Activated T-helper 17 cell treated with anti-CD3 and anti-CD28 coated beads, Interleukin-2, amount 50 U/mL, for 72 hours (primary cell): ENCODE data around the gene ARHGAP23. TPM values are rescaled to one million over a fixed set of nuclear protein-coding genes. Genes with fewer than 3 reads are reported as not detected.
A peak's percentile ranks its signal among the peaks of the same experiment; 100 is the strongest.

Source experiments
- ATAC-seq: fragments of 150-1000 bp; cut with Tn5 transposase; replicated peaks from 2 replicates; pipeline ENCODE4 v1.10.0; 2021; ENCODE audit warnings: mild to moderate bottlenecking, moderate library complexity
- H3K27ac Mint-ChIP-seq: one replicate; pipeline ENCODE4 v1.8.0; 2022; ENCODE audit warnings: mixed read lengths
- H3K27me3 Mint-ChIP-seq: one replicate; pipeline ENCODE4 v1.8.0; 2022; ENCODE audit warnings: mixed read lengths
- H3K36me3 Mint-ChIP-seq: one replicate; pipeline ENCODE4 v1.8.0; 2022; ENCODE audit warnings: low read depth, mild to moderate bottlenecking, mixed read lengths
- H3K4me1 Mint-ChIP-seq: one replicate; pipeline ENCODE4 v1.8.0; 2022; ENCODE audit warnings: mixed read lengths
- H3K4me3 Mint-ChIP-seq: one replicate; pipeline ENCODE4 v1.8.0; 2022; ENCODE audit warnings: mild to moderate bottlenecking, mixed read lengths
- H3K9me3 Mint-ChIP-seq: one replicate; pipeline ENCODE4 v1.8.0; 2022; ENCODE audit warnings: mixed read lengths
- total RNA-seq, 2 donors: library from RNA; stranded (reverse); gene quantifications; one replicate each; pipeline ENCODE4 v1.2.3, GENCODE V29; 2022

The ARHGAP23 gene
- total RNA-seq, 2 donors from 2014 or later: 0.69 to 2.2 TPM

DNA sequence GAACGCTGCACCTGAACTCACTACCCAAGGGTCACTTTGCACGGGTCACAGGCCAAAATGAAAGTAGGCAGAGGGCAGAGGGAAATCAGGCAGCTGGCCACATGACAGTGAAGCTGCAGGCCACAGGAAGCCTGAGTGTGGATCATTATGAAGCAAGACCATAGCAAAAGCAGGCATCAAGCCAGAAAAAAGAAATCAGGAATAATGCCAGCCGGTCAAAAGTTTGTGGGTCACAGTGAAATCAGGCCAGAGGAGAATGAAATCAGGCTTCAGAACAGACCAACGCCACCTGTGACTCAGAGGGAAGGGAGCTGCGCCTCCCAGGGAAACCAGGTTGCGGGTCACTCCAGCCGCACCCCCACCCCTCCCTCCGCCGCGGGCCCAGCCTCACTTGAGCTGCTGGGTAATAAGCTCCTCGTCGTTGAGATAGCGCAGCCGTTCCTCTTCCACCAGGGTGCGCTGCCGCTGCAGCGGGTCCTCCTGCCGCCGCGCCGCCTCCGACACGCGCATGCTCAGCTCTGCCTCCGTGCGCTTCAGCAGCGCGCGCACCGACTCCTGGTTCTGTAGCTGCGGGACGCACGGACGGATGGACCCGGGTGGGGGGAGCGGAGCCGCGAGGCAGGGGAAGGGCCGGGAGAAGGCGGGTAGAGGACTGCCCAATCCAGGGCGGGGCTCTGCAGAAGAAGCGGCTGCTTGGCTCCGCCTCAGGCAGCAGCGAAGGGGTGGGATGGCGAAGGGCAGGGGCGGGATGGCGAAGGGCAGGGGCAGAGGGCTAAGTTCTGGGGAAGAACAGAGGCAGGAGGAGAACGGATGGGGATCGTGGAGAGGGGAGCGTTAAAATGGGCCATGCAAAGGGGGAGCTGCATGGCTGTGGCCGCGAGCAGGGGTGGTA is 129.8 kb downstream of the ARHGAP23 start:
- Mint-ChIP-seq H3K27ac (peak overlapping the region; percentile 84), H3K9me3 (no peaks in the 10 kb centered on the region), H3K27me3 (peaks cover 22% of the 10 kb centered on the region), H3K4me3 (peak overlapping the region; percentile 99), H3K36me3 (no peaks in the 10 kb centered on the region), H3K4me1 (peaks cover 12% of the 10 kb centered on the region)
- ATAC-seq: peak; percentile 83

GRCh38 chr17:38558728-38559050 is 130.4 kb downstream of the ARHGAP23 start:
- Mint-ChIP-seq H3K9me3 (no peaks in the 10 kb centered on the region), H3K4me1 (peaks cover 12% of the 10 kb centered on the region), H3K27ac (peak overlapping the region; percentile 84), H3K27me3 (peaks cover 21% of the 10 kb centered on the region), H3K4me3 (peak overlapping the region; percentile 99), H3K36me3 (no peaks in the 10 kb centered on the region)
- ATAC-seq: peak; percentile 20

- Mint-ChIP-seq H3K4me3 (peak overlapping the region; percentile 99), H3K9me3 (no peaks in the 10 kb centered on the region), H3K27ac (peak overlapping the region; percentile 84), H3K27me3 (peaks cover 22% of the 10 kb centered on the region), H3K4me1 (peaks cover 12% of the 10 kb centered on the region), H3K36me3 (no peaks in the 10 kb centered on the region)
- ATAC-seq: peak; percentile 83
These were observed 131.0 kb downstream of the ARHGAP23 start for GRCh38 chr17:38559051-38559879.

DNA sequence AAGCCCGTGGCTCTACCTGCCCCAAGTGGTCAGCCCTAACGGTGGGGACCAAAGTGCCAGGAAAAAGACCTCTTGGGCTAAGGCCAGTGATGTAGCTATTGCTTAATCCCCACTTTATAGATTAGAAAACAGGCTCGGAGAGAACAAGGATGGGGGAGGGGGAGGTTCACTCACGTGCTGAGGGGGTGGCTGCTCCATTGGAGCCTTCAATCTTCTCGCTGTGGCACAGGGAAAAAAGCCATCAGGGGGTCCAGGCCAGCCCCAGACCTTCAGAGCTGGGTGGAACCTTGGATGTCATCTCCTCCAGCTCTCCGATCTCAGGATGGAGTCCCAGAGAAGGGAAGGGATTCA is 131.6 kb downstream of the ARHGAP23 start:
- H3K9me3 Mint-ChIP-seq: no peaks in the 10 kb centered on the region
- no peak for ATAC-seq
- H3K36me3 Mint-ChIP-seq: no peaks in the 10 kb centered on the region
- H3K4me3 Mint-ChIP-seq: peak overlapping the region; percentile 99
- H3K4me1 Mint-ChIP-seq: peaks cover 12% of the 10 kb centered on the region
- H3K27ac Mint-ChIP-seq: no peak overlapping the region
- peaks cover 24% of the 10 kb centered on the region for H3K27me3 Mint-ChIP-seq

DNA sequence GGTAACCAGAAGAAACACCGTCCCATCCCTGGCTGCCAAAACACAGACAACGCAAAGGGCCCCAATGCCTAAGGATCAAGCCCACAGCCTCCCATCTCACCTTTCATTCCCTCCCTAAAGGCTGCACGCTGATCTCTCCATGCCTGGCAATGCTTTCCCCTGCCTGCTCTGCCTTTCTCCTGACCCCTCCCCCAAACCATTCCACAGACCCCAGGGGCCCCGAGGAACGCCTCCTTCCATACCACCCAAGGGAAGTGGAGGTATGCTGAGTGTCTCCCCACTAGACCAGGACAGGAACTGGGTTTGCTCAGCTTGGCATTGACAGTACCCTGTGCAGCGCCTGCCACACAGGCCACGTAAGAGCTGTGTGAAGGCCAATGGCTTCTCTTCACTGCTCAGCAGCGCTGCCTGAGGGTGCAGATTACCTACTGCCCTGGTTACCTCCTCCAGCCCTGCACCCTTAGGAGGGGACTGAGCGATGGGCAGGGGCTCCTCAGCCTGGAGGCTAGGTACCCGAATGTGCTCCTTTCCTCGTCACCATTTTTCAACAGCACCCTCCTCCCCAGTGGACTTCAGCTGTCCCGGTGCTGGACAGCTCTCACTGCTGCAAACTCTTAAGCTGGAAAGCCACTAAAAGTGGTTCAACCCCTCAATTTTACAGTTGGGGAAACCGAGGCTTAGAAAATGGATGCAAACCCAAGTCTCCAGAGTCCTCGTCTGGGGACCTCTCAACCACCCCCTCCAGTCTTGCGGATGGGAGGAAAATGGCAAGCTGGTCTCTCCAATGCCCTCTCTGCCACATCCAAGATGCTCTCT is 132.4 kb downstream of the ARHGAP23 start:
- no peak for ATAC-seq
- Mint-ChIP-seq H3K4me1 (peaks cover 12% of the 10 kb centered on the region), H3K27me3 (peaks cover 29% of the 10 kb centered on the region), H3K4me3 (peak overlapping the region; percentile 41), H3K36me3 (no peaks in the 10 kb centered on the region), H3K27ac (no peak overlapping the region), H3K9me3 (no peaks in the 10 kb centered on the region)

GRCh38 chr17:38561416-38562214 is 133.4 kb downstream of the ARHGAP23 start:
- no peak overlapping the region for H3K27ac Mint-ChIP-seq
- no peak overlapping the region for H3K4me3 Mint-ChIP-seq
- no peaks in the 10 kb centered on the region for H3K9me3 Mint-ChIP-seq
- H3K27me3 Mint-ChIP-seq: peaks cover 37% of the 10 kb centered on the region
- ATAC-seq: no peak
- no peaks in the 10 kb centered on the region for H3K36me3 Mint-ChIP-seq
- peaks cover 12% of the 10 kb centered on the region for H3K4me1 Mint-ChIP-seq

Other genes starting within 250 kb of the ARHGAP23 start
- 1 to 10 TPM in 1 of 2 donors, not detected in 1; 7.9 TPM for gene TBC1D3, start 235.9 kb upstream of the ARHGAP23 start, total RNA-seq
- 10 to 100 TPM; 52.4 to 66.0 TPM for gene MRPL45, start 131.3 kb upstream of the ARHGAP23 start, total RNA-seq
- under 1 TPM in 1 of 2 donors, not detected in 1; 0.26 TPM for gene GPR179, start 84.5 kb upstream of the ARHGAP23 start, total RNA-seq
- gene SOCS7, start 76.6 kb upstream of the ARHGAP23 start, total RNA-seq: 10 to 100 TPM; 20.8 to 24.4 TPM
- gene SRCIN1, start 177.5 kb downstream of the ARHGAP23 start, total RNA-seq: under 1 TPM in 1 of 2 donors, not detected in 1; 0.71 TPM
- 10 to 100 TPM; 29.6 to 39.1 TPM for gene EPOP, start 246.5 kb downstream of the ARHGAP23 start, total RNA-seq